ENCODE measurements around the gene TUBA4A.
"Not testable (repeated sequence)": the region's sequence is repeated elsewhere in the genome, so short reads cannot be mapped to it uniquely, and the experiment has no call there.

Gene TUBA4A

GRCh38 chr2:219268294-219268693 lies 14.6 kb upstream of the TUBA4A start:
- DNase-seq (ENCODE audit: low spot score): no peak

- no peak for DNase-seq (ENCODE audit: low spot score)
These were observed 13.2 kb upstream of the TUBA4A start for GRCh38 chr2:219266886-219267285.

- no peak for DNase-seq (ENCODE audit: low spot score)
These were observed 12.5 kb upstream of the TUBA4A start for GRCh38 chr2:219266232-219266631.

DNA sequence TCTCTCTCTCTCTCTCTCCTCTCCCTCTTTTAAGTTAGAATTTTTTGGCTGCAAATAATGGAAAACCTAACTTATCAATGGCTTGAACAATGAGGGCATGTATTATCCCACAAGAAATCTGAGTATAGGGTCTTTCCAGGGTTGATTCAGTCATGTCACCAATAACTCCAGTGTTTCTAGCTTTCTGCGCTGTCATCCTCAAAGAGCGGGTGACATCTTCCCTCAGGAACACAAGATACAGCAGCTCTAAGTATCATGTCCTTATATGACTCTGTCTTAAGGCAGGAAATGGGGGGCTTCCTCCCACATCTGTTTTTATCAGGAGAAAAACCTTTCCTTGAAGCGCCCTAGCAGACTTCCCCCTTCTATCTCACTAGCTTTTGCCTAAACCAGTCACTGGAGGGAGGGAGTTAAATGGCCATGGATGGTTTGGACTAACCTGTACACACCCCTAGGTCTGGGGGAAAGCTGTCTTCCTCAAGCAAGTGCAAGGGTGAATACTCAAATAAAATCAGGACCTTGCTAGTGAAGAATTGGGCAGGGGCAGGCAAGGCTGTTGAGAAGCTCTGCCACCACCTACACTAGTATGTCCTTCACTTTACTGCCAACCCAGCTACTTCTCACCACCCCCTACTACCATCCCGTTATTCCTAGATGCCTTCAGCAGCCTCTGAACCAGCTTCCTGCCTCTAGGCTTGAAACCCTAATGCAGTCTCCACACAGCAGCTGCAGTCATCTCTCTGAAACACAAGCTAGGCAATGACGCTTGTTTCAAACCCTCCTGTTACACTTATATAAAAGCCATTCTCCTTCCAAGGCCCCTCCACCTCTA lies 7.5 kb upstream of the TUBA4A start:
- DNase-seq (ENCODE audit: low spot score): no peak

DNA sequence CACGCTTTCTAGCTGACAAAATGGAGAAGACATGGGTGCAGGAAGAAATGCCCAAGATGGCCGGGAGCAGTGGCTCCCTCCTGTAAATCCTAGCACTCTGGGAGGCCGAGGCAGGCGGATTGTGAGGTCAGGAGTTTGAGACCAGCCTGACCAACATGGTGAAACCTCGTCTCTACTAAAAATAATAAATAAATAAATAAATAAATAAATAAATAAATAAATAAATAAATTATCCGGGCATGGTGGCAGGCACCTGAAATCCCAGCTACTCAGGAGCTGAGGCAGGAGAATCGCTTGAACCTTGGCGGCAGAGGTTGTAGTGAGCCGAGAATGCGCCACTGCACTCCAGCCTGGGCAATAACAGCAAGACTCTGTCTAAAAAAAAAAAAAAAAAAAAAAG lies 5.2 kb upstream of the TUBA4A start:
- not testable (repeated sequence) for DNase-seq (ENCODE audit: low spot score)

DNA sequence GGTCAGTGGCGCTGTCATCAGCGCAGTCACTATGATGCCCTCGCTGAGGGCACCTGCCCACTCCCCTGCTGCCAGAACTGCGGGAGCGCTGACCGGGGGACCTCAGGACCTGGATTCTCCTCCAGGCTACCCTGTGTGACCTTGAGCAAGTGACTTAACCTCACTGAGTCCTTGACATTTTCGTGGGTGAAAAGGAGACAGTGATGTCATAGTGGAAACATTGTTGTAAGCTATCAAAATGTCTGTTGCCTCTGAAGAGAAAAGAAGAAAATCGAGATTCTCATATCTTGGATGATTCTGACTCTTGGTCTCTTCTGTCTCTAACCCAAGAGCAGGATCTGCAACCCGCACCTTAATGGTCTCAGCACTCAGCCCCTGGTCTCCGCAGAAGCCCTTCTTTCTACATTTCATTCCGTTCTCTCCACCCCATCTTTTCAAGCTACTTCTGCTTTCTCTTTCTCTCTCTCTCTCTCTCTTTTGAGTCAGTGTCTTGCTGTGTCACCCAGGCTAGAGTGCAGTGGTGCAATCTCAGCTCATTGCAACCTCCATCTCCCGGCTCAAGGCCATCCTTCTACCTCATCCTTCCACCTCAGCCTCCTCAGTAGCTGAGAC lies 978 bp upstream of the TUBA4A start:
- DNase-seq (ENCODE audit: low spot score): no peak

GRCh38 chr2:219252900-219253752 lies 592 bp downstream of the TUBA4A start, which contains the start of gene TUBA4B:
Gene TUBA4B (plus strand): TSS chr2:219253243. CDS start chr2:219253408, 165 bp downstream.
- DNase-seq (ENCODE audit: low spot score): peak; percentile 27

- no peak for DNase-seq (ENCODE audit: low spot score)
These were observed 1.2 kb downstream of the TUBA4A start for GRCh38 chr2:219252570-219252899.

- DNase-seq (ENCODE audit: low spot score): peak; percentile 45
These were observed 1.6 kb downstream of the TUBA4A start for GRCh38 chr2:219252084-219252483.

DNA sequence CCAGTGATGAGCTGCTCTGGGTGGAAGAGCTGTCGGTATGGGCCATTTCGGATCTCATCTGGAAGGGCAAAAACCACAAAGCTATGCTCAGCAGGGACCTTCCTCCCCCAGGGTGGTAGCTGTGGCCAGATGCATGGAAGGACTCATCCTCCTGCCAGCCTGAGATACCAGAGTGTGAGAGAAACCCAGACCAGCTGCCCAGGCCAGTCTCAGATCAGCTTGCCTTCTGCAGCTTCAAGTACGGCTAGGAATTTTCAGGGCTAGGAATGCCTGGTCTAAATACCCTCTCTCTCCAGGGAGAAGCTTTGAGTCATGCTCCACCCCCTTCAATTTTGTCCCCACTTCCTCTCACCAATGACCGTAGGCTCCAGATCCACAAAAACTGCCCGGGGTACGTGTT lies 2.1 kb downstream of the TUBA4A start:
- DNase-seq (ENCODE audit: low spot score): no peak

DNA sequence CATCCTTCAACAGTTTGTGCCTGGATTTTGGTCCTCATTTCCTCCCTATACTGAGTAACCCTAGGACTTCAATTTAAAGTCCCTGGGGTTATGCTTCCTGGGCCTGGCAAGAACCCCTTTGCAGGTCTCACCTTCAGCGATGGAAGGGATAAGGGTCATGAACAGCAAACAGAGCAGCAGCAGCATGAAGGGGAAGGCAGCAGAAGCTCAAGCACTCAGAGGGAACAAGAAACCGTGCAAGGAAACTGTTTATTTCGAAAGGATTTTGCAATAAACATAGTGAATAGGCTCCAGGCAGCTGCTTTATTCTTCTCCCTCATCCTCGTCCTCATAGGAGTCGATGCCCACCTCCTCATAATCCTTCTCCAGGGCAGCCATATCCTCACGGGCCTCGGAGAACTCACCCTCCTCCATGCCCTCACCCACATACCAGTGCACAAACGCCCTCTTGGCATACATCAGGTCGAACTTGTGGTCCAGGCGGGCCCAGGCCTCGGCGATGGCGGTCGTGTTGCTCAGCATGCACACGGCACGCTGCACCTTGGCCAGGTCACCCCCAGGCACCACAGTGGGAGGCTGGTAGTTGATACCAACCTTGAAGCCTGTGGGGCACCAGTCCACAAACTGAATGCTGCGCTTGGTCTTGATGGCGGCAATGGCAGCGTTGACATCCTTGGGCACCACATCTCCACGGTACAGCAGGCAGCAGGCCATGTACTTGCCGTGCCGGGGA lies 3.5 kb downstream of the TUBA4A start:
- no peak for DNase-seq (ENCODE audit: low spot score)

DNA sequence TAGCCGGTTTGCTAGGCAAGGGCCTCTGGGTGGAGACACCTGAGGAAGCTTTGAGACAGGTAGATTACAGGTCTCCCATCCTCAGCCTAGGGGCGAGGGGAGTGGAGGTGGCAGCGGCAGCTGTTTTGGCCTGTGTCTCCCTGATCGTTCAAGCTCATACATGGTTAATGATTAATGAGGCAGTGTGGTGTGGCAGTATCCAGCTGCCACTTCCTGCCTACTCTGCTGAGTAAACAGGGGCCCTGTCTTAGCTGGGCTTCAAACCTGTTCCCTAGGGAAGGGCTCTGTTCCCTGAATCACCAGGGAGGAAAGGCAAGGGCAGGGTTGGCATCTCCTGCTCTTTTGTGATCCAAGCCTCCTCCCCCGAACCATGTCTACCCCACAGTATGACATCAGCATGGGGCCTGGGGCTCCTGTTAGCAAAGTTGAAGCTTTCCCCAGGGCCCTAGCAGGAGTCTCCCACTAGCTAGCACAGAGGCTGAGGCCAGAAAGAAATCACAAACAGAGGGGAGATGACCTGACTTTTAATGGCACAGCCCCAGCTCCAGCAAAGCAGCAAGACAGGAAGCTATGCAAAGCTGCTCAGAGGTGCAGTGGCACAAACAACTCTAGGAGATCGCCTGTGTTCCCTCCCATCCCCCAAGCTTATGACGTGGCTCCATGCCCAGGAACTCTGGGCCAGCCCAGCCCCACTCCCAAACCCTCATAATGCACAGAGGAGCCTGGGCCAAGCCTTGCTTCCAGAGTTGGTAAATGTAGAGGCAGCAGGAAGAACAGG lies 4.3 kb downstream of the TUBA4A start:
- peak; percentile 78 for DNase-seq (ENCODE audit: low spot score)

- peak; percentile 17 for DNase-seq (ENCODE audit: low spot score)
These were observed 4.9 kb downstream of the TUBA4A start for GRCh38 chr2:219248845-219249202.

GRCh38 chr2:219247678-219248642 lies 5.8 kb downstream of the TUBA4A start:
- no peak for DNase-seq (ENCODE audit: low spot score)

- DNase-seq (ENCODE audit: low spot score): no peak
These were observed 7.2 kb downstream of the TUBA4A start for GRCh38 chr2:219246559-219246958.

DNA sequence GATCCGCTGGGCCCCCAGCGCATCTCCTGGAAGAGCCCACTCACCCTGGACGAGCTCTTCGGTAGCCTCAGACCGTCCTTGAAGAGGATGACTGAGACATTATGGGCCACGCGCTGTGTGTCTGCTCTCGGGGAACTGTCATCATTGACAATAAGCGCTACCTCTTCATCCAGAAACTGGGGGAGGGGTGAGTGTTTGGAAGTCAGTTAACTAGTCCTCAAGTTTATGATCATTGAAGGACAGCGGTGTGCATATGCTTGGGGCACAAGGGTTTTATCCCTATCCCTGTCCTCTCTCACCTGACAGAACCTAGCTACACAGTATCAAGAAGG lies 7.9 kb downstream of the TUBA4A start:
- DNase-seq (ENCODE audit: low spot score): no peak

GRCh38 chr2:219245148-219245898 lies 8.4 kb downstream of the TUBA4A start, which contains the start of the genes GLB1L and STK16:
Gene GLB1L (minus strand): TSS chr2:219245444. CDS start chr2:219243573, 1,871 bp downstream.
Gene STK16 (plus strand): TSS chr2:219245479. CDS start chr2:219246000, 521 bp downstream.
- peak; percentile 94 for DNase-seq (ENCODE audit: low spot score)

DNA sequence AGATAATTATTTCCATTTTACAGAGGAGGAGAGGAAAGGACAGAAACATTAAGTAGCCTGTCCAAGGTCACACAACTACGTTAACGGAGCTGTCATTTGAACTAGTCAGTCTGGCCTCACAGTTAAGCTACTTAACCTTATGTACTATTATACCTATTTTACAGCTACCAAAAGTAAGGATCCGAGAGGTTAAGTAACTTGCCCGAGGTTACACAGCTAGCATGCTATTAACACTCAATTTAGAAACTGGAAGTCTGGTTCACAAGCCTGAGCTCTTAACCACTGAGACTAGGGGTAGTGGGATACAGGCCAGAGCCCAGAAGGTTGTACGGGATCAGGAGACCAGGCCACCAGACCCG lies 8.9 kb downstream of the TUBA4A start:
- no peak for DNase-seq (ENCODE audit: low spot score)

GRCh38 chr2:219243291-219243761 lies 10.4 kb downstream of the TUBA4A start:
- no peak for DNase-seq (ENCODE audit: low spot score)

Measured in hematopoietic multipotent progenitor cell treated with erythropoietin and hydrocortisone succinate and interleukin-3 and kit ligand, for 17 days (in vitro differentiated cells).